ENCODE results near the gene NEDD8. TPM values are rescaled to one million over a fixed set of nuclear protein-coding genes. Genes with fewer than 3 reads are reported as not detected.

NEDD8 gene
- total RNA-seq, 2 donors from 2014 or later = 28.7 to 77.6 TPM

DNA sequence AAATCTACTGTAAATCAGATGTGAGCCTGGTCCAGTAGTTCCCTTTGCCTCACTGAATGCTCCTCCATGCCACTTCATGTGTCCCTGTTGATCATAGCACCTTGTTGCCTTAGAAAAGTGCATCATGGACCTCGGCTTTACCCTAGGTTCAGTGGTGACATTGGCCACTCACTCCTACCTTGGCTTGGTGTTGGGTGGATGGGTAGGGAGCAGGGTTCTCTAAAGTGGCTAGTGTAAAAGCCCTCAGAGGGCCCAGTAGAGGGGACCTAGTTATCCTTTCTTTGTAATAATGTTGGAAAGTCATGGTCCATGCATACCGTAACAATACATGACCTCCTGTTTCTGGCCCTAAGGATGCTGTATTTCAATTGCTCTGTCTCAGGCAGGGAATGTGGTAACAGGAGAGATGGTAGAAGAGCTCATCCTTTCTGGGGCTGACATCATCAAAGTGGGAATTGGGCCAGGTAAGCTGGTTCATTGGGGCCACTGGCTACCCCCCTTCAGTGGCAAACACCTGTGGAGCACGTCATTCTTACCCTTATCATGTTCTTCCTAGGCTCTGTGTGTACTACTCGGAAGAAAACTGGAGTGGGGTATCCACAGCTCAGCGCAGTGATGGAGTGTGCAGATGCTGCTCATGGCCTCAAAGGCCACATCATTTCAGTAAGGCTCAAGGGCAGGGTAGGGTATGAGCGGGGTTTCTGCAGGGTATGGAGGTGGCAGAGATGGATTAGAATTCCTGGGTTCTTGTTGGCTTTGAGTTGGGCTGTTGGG is 4.7 kb upstream of the NEDD8 start:
- no peak overlapping the region for H3K4me3 ChIP-seq
- ATAC-seq = no peak
- H3K27ac ChIP-seq = no peak overlapping the region
- TF ChIP-seq, protein P1, sequence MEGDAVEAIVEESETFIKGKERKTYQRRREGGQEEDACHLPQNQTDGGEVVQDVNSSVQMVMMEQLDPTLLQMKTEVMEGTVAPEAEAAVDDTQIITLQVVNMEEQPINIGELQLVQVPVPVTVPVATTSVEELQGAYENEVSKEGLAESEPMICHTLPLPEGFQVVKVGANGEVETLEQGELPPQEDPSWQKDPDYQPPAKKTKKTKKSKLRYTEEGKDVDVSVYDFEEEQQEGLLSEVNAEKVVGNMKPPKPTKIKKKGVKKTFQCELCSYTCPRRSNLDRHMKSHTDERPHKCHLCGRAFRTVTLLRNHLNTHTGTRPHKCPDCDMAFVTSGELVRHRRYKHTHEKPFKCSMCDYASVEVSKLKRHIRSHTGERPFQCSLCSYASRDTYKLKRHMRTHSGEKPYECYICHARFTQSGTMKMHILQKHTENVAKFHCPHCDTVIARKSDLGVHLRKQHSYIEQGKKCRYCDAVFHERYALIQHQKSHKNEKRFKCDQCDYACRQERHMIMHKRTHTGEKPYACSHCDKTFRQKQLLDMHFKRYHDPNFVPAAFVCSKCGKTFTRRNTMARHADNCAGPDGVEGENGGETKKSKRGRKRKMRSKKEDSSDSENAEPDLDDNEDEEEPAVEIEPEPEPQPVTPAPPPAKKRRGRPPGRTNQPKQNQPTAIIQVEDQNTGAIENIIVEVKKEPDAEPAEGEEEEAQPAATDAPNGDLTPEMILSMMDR (IDR thresholded peaks at IDR 0.05) = no peak
- no peak for TF ChIP-seq POLR2A (IDR thresholded peaks at IDR 0.05)
- H3K9me3 ChIP-seq = no peaks in the 10 kb centered on the region
- intact Hi-C loops (cut with DNase I) = no loop called here
- peaks cover 6 to 27% of the 10 kb centered on the region in 2 donors for H3K36me3 ChIP-seq (replicated peaks in 1 of 2; ENCODE audit: insufficient read depth in 1 of 2, low read depth in 2 of 2)
- peak in 1 of 4 donors; percentile 4 for DNase-seq
- peaks cover 55% of the 10 kb centered on the region for H3K4me1 ChIP-seq
- no peaks in the 10 kb centered on the region for H3K27me3 ChIP-seq
- 89 to 92% methylated on average over 3 to 6 of the region's 6 CpGs for WGBS, 2 donors

DNA sequence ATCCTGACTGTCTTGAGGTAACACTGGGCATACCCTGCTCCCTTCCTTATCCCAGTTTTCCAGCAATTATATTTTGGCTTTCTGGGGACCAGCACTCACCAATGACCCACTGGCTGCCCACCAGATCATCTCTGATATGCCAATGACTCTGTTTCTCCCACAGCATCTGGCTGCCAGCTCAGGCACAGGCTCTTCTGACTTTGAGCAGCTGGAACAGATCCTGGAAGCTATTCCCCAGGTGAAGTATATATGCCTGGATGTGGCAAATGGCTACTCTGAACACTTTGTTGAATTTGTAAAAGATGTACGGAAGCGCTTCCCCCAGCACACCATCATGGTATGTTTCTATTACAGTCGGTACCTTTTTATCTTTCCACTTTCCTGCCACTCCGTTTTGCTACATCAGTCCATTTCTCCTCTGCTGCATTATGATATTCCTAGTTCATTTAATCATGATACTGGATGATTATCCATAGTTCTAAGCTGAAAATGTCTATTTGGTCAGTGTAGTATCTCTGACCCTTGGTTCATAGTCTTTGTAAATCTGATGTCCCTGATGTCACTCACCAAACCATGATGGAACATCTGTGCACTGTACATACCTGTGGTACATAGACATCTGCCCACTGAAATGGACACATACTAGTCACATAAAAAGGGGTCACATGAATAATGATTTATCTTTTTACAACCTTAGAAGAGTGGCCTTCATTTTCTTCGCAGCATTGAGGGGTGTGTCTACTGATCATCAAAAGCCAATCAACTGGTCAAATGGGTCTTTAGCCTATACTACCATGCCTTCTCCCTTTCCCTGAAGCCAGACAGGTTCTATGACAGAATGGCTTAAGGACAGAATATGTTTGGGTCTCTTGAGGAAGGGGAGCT is 3.9 kb upstream of the NEDD8 start:
- Histone ChIP-seq H3K27ac (no peak overlapping the region), H3K36me3 (replicated peaks in 1 of 2; ENCODE audit: insufficient read depth in 1 of 2, low read depth in 2 of 2) (peaks cover 6 to 27% of the 10 kb centered on the region in 2 donors), H3K4me1 (peaks cover 55% of the 10 kb centered on the region), H3K27me3 (no peaks in the 10 kb centered on the region), H3K4me3 (no peak overlapping the region), H3K9me3 (no peaks in the 10 kb centered on the region)
- TF ChIP-seq POLR2A (IDR thresholded peaks at IDR 0.05) = no peak
- TF ChIP-seq, protein P1 (IDR thresholded peaks at IDR 0.05) = no peak
- 81 to 84% methylated on average over 5 of the region's 5 CpGs for WGBS, 2 donors
- DNase-seq (peak in 1 of 4 donors; percentile 3), ATAC-seq (no peak)
- intact Hi-C loops (cut with DNase I) = no loop called here

DNA sequence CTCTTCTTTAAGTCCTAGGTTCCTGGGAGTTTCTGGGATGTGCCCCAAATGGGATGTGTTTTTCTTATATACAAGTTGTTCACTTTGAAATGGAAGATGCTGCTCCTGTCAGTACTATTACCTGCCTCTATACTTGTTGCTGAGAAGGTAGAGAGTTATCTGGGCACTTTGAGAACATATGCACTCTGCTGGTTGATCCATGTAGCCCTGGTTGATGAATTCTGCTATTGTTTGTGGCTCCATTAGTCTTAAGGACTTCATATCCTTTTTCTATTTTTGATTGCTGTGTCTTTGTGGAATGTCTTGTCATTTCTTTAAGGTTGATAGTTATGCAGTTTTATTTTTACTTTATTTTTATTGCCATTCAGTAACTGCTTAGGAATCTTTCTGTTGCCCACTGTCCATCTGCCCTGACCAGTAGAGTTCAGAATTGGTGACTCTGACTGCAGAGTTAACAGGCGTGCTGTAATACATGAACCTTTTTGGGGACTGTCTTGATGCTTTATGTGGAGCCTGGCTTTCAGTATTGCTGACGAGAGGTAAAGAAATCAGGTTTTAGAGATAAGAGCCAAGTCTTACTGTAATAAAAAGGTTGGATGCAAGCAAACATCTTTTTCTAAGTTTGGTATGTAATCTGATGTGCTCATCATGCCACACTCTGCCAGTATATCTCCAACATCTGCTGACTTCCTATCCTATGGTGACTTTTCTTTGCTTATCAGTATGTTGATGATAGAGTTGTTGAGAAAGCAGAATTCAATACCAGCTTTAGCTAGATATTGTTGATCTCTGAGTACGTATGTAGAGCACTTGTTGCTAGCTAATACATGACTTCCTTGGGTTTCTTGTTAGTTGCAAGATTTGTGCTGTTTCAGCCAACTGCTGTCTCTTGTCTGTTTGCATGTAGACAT is 2.2 kb upstream of the NEDD8 start:
- TF ChIP-seq, protein P1 (IDR thresholded peaks at IDR 0.05) = no peak
- no peak for TF ChIP-seq POLR2A (IDR thresholded peaks at IDR 0.05)
- WGBS, 2 donors = 77 to 80% methylated on average over 3 of the region's 3 CpGs
- H3K4me3 ChIP-seq = no peak overlapping the region
- H3K36me3 ChIP-seq (replicated peaks in 1 of 2; ENCODE audit: insufficient read depth in 1 of 2, low read depth in 2 of 2) = peaks cover 0 to 17% of the 10 kb centered on the region in 2 donors
- ATAC-seq (no peak), DNase-seq (no peak)
- H3K4me1 ChIP-seq = peaks cover 43% of the 10 kb centered on the region
- intact Hi-C loops (cut with DNase I) = no loop called here
- H3K27ac ChIP-seq = no peak overlapping the region
- H3K9me3 ChIP-seq = no peaks in the 10 kb centered on the region
- H3K27me3 ChIP-seq = no peaks in the 10 kb centered on the region

DNA sequence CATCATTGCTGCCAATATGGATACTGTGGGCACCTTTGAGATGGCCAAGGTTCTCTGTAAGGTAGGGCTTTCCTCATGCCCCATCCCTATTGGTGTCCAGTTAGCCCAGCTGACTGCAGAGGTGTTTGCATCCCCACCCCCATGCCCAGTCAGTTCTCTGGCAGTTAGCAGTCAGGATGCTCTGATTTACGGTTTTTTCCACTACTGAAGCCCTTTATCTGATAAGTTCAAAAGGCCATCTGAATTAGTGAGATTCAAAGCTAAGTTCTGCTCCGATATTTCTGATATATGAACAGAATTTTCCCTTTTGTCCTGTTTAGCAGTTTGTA is 1.3 kb upstream of the NEDD8 start:
- WGBS, 2 donors = 32 to 48% methylated on average over 2 of the region's 2 CpGs
- intact Hi-C loops (cut with DNase I) = no loop called here
- peaks cover 36% of the 10 kb centered on the region for H3K4me1 ChIP-seq

More for the DNA sequence above, 1.3 kb upstream of the NEDD8 start:
- Histone ChIP-seq H3K27ac (peak overlapping the region in 2 of 4 donors; percentile 86 to 94), H3K27me3 (no peaks in the 10 kb centered on the region), H3K9me3 (no peaks in the 10 kb centered on the region), H3K36me3 (replicated peaks in 1 of 2; ENCODE audit: insufficient read depth in 1 of 2, low read depth in 2 of 2) (peaks cover 0 to 16% of the 10 kb centered on the region in 2 donors), H3K4me3 (peak overlapping the region in 1 of 2 donors; percentile 86)
- DNase-seq = peak in 1 of 4 donors; percentile 10
- no peak for ATAC-seq
- TF ChIP-seq, protein P1 (IDR thresholded peaks at IDR 0.05) = no peak
- no peak for TF ChIP-seq POLR2A (IDR thresholded peaks at IDR 0.05)
